H1 (cell line): ENCODE results near the gene ZSWIM7. TPM values are rescaled to one million over a fixed set of nuclear protein-coding genes. Genes with fewer than 3 reads are reported as not detected.

Experiments
- CTCF ChIA-PET: fragments of 300-600 bp; sonication (Branson Sonifier 250); formaldehyde crosslinking; loops from one replicate; lab custom pipeline; 2021; ENCODE audit not compliant: partially characterized antibody; lab: Charles Lee
- POLR2A ChIA-PET: fragments of 300-600 bp; sonication (Branson Sonifier 250); formaldehyde crosslinking; loops from one replicate; lab custom pipeline; 2021; ENCODE audit warnings: inconsistent platforms; ENCODE audit not compliant: partially characterized antibody; lab: Charles Lee
- DNase-seq, 2 experiments: peaks; one replicate each; pipeline versions ENCODE4 v3.0.0 to v3.0.0-alpha.2; 2010 to 2022; ENCODE audit warnings: low spot score in 2 of 2, low read depth in 1 of 2, mixed read lengths in 1 of 2
- FAIRE-seq: peaks from 2 replicates; lab custom pipeline; 2011; peaks lifted over from hg19 to GRCh38; lab: Jason Lieb, UNC
- H2AFZ ChIP-seq: 2 replicates; pipeline ENCODE4 v1.8.1; 2012; ENCODE audit warnings: low read length, inconsistent platforms
- H2AK5ac ChIP-seq: 2 replicates; pipeline ENCODE4 v1.6.1; 2013; ENCODE audit warnings: low read depth, low read length
- H2BK120ac ChIP-seq: replicated peaks from 2 replicates; pipeline ENCODE3; 2013; ENCODE audit warnings: low read depth, low read length, inconsistent platforms
- H2BK12ac ChIP-seq: 2 replicates; pipeline ENCODE4 v1.6.1; 2013; ENCODE audit warnings: low read depth, low read length
- H2BK15ac ChIP-seq: 2 replicates; pipeline ENCODE4 v1.6.1; 2013; ENCODE audit warnings: low read length
- H2BK20ac ChIP-seq: 2 replicates; pipeline ENCODE4 v1.6.1; 2013; ENCODE audit warnings: low read length
- H2BK5ac ChIP-seq: 2 replicates; pipeline ENCODE4 v1.6.1; 2013; ENCODE audit warnings: low read depth, low read length
- H3K14ac ChIP-seq: 2 replicates; pipeline ENCODE4 v1.6.1; 2013; ENCODE audit warnings: inconsistent platforms; ENCODE audit not compliant: insufficient read length
- H3K18ac ChIP-seq: 2 replicates; pipeline ENCODE4 v1.6.1; 2013; ENCODE audit warnings: low read length; ENCODE audit errors: extremely low read depth
- H3K23ac ChIP-seq: 2 replicates; pipeline ENCODE4 v1.6.1; 2013; ENCODE audit warnings: inconsistent platforms; ENCODE audit not compliant: insufficient read length
- H3K23me2 ChIP-seq: 2 replicates; pipeline ENCODE4 v1.6.1; 2013; ENCODE audit warnings: low read depth, low read length
- H3K27ac ChIP-seq: 2 replicates; pipeline ENCODE4 v1.6.1; 2011; ENCODE audit warnings: low read depth, low read length, inconsistent platforms
- H3K27me3 ChIP-seq, 4 experiments: replicated peaks in 1 of 4; 1 replicate in 1 of 4; 2 replicates in 3 of 4; pipeline versions ENCODE4 v1.6.1 to v1.8.1; 2011 to 2013; ENCODE audit warnings: low read length in 3 of 4, mild to moderate bottlenecking in 3 of 4, inconsistent platforms in 2 of 4, mixed read lengths in 2 of 4, moderate library complexity in 1 of 4; ENCODE audit not compliant: control insufficient read depth in 3 of 4, insufficient read depth in 3 of 4; ENCODE audit errors: extremely low read depth in 1 of 4
- H3K36me3 ChIP-seq, 4 experiments: 2 replicates each; pipeline versions ENCODE4 v1.6.1 to v1.8.1; 2011 to 2013; ENCODE audit warnings: mild to moderate bottlenecking in 4 of 4, low read length in 3 of 4, moderate library complexity in 2 of 4, control low read depth in 1 of 4, inconsistent platforms in 1 of 4; ENCODE audit not compliant: insufficient read depth in 4 of 4, control insufficient read depth in 2 of 4
- H3K4ac ChIP-seq: replicated peaks from 2 replicates; pipeline ENCODE3; 2013; ENCODE audit warnings: low read length, low read depth, mixed read lengths, inconsistent platforms; ENCODE audit not compliant: insufficient read length
- H3K4me1 ChIP-seq, 4 experiments: replicated peaks in 1 of 4; 1 replicate in 1 of 4; 2 replicates in 3 of 4; pipeline versions ENCODE4 v1.6.1 to v1.8.1; 2011 to 2013; ENCODE audit warnings: low read length in 3 of 4, inconsistent platforms in 2 of 4, mixed read lengths in 1 of 4; ENCODE audit not compliant: insufficient read depth in 4 of 4, control insufficient read depth in 3 of 4
- H3K4me2 ChIP-seq, 2 experiments: 2 replicates each; pipeline versions ENCODE4 v1.6.1 to v1.8.1; 2011 to 2013; ENCODE audit warnings: low read depth in 2 of 2, low read length in 2 of 2, control low read depth in 1 of 2, inconsistent platforms in 1 of 2, mild to moderate bottlenecking in 1 of 2; ENCODE audit not compliant: insufficient read depth in 1 of 2
- H3K4me3 ChIP-seq, 4 experiments: fragments of 200-600, 300-600 bp in 1 of 4; sonication (generic), shearing (Covaris generic), sonication (Bioruptor Twin) in 1 of 4; 2 replicates each; pipeline versions ENCODE4 v1.5.1 to v1.8.1; 2011 to 2016; ENCODE audit warnings: low read length in 4 of 4, low read depth in 3 of 4, control low read depth in 2 of 4, inconsistent platforms in 2 of 4, mild to moderate bottlenecking in 2 of 4, mixed read lengths in 1 of 4, moderate library complexity in 1 of 4; ENCODE audit not compliant: insufficient read depth in 2 of 4; ENCODE audit errors: extremely low read depth in 1 of 4
- H3K56ac ChIP-seq: replicated peaks from 2 replicates; pipeline ENCODE3; 2013; ENCODE audit warnings: low read depth, mild to moderate bottlenecking, mixed read lengths, low read length, inconsistent platforms; ENCODE audit not compliant: insufficient read length
- H3K79me1 ChIP-seq: 2 replicates; pipeline ENCODE4 v1.6.1; 2013; ENCODE audit warnings: low read depth, low read length, control low read depth
- H3K79me2 ChIP-seq, 2 experiments: 2 replicates each; pipeline versions ENCODE4 v1.6.1 to v1.8.1; 2012 to 2013; ENCODE audit warnings: low read length in 2 of 2, mild to moderate bottlenecking in 2 of 2, inconsistent platforms in 1 of 2; ENCODE audit not compliant: insufficient read depth in 2 of 2, control insufficient read depth in 1 of 2
- H3K9ac ChIP-seq, 4 experiments: replicated peaks in 1 of 4; 1 replicate in 1 of 4; 2 replicates in 3 of 4; pipeline versions ENCODE4 v1.6.1 to v1.8.1; 2011 to 2013; ENCODE audit warnings: low read depth in 3 of 4, low read length in 3 of 4, control low read depth in 2 of 4, mild to moderate bottlenecking in 2 of 4, moderate library complexity in 2 of 4, inconsistent platforms in 1 of 4; ENCODE audit errors: extremely low read depth in 1 of 4
- H3K9me3 ChIP-seq, 2 experiments: 2 replicates each; pipeline versions ENCODE4 v1.6.1 to v1.8.1; 2012 to 2013; ENCODE audit warnings: mild to moderate bottlenecking in 2 of 2, moderate library complexity in 2 of 2, control low read depth in 1 of 2, inconsistent platforms in 1 of 2, low read depth in 1 of 2, low read length in 1 of 2, mixed read lengths in 1 of 2; ENCODE audit not compliant: insufficient read depth in 2 of 2
- H4K20me1 ChIP-seq, 2 experiments: replicated peaks in 1 of 2; 2 replicates each; pipeline versions ENCODE3 to v1.8.1; 2011 to 2013; ENCODE audit warnings: inconsistent platforms in 2 of 2, low read length in 2 of 2, mild to moderate bottlenecking in 1 of 2; ENCODE audit not compliant: insufficient read depth in 2 of 2, control insufficient read depth in 1 of 2
- H4K5ac ChIP-seq: 2 replicates; pipeline ENCODE4 v1.6.1; 2013; ENCODE audit warnings: low read length, low read depth, mixed read lengths, inconsistent platforms; ENCODE audit not compliant: insufficient read length
- H4K8ac ChIP-seq: 2 replicates; pipeline ENCODE4 v1.8.0; 2013; ENCODE audit warnings: mild to moderate bottlenecking, moderate library complexity, low read length, inconsistent platforms; ENCODE audit not compliant: insufficient read depth; ENCODE audit errors: extremely low read depth
- H4K91ac ChIP-seq: replicated peaks from 2 replicates; pipeline ENCODE3; 2013; ENCODE audit warnings: low read length, mixed read lengths, inconsistent platforms; ENCODE audit not compliant: insufficient read length
- ATF2 ChIP-seq: IDR thresholded peaks from 2 replicates; pipeline ENCODE4 v1.6.1; 2012; ENCODE audit warnings: low read length, inconsistent platforms
- GTF2F1 ChIP-seq: IDR thresholded peaks from 2 replicates; pipeline ENCODE4 v1.6.1; 2012; ENCODE audit warnings: low read depth, low read length, improper control_type of control experiment, borderline replicate concordance
- POLR2AphosphoS5 ChIP-seq: IDR thresholded peaks from 2 replicates; pipeline ENCODE4 v1.6.1; 2011; ENCODE audit warnings: low read depth, low read length
- SP4 ChIP-seq: IDR thresholded peaks from 2 replicates; pipeline ENCODE4 v1.6.1; 2012; ENCODE audit warnings: low read length, inconsistent platforms
- TCF12 ChIP-seq: IDR thresholded peaks from 2 replicates; pipeline ENCODE4 v1.6.1; 2011; ENCODE audit warnings: low read depth, mild to moderate bottlenecking, low read length
- WGBS, 2 experiments: shearing (Covaris generic) in 1 of 2; methylation state at CpG; one replicate each; pipeline versions ENCODE4 v1.1.6 to v1.1.7; 2013 to 2015; ENCODE audit warnings: low lambda C conversion rate in 2 of 2, mixed read lengths in 2 of 2, inconsistent platforms in 1 of 2, low coverage in 1 of 2, missing lambda C conversion rate in 1 of 2; ENCODE audit not compliant: insufficient replicate concordance in 2 of 2, insufficient coverage in 1 of 2, insufficient read length in 1 of 2; ENCODE audit errors: extremely low coverage in 1 of 2, missing lambda C conversion rate in 1 of 2; 5-methylcytosine and 5-hydroxymethylcytosine counted together
- polyA plus RNA-seq, 7 experiments: library from polyadenylated mRNA; depleted of rRNA in 3 of 7; stranded (reverse) in 5 of 7; unstranded in 2 of 7; fragments of >200 nt in 5 of 7; fragments of 200-250 nt in 2 of 7; gene quantifications; 1 replicate in 5 of 7; 2 replicates in 1 of 7; 4 replicates in 1 of 7; pipeline versions ENCODE4 v1.2.1 to v1.2.3, GENCODE V29; 2011 to 2013; ENCODE audit warnings: missing spikeins in 2 of 7, mixed read lengths in 2 of 7
- total RNA-seq: library from RNA; stranded (reverse); fragmentation: NEBNext Ultra II Directional; extraction: Animal tissue kit (Norgen Biotek cat#: 25700); gene quantifications from 2 replicates; pipeline ENCODE4 v1.2.1, GENCODE V29; 2021

The ZSWIM7 gene
- total and polyA plus RNA-seq, 2 of the 8 experiments (the other 6 are each of a cell fraction or from before 2014, with no cell fraction given) = 39.3 to 57.7 TPM

- POLR2A ChIA-PET = interaction anchor here (1.0 to 2.2 kb wide), 2 partner anchors 8 to 10 kb away, joined by 3 to 5 read pairs; no protein-coding TSS in a partner anchor
- Histone ChIP-seq H3K18ac (no peak overlapping the region), H4K8ac (no peak overlapping the region), H4K20me1 (peaks cover 4 to 5% of the 10 kb centered on the region in 2 experiments), H3K4me2 (no peak overlapping the region), H2AFZ (no peak overlapping the region), H3K4me3 (no peak overlapping the region), H2BK120ac (no peak overlapping the region), H3K27ac (no peak overlapping the region), H4K91ac (no peak overlapping the region), H3K27me3 (no peaks in the 10 kb centered on the region), H3K56ac (no peak overlapping the region), H3K23ac (no peak overlapping the region), H2BK15ac (no peak overlapping the region), H3K36me3 (peaks cover 5 to 88% (median 59%) of the 10 kb centered on the region in 4 experiments), H2BK5ac (no peak overlapping the region), H2BK20ac (no peak overlapping the region), H3K23me2 (no peaks in the 10 kb centered on the region), H4K5ac (no peak overlapping the region), H2AK5ac (no peak overlapping the region), H3K79me2 (peaks cover 0 to 6% of the 10 kb centered on the region in 2 experiments; a peak in 1 of 4 replicates), H2BK12ac (no peak overlapping the region), H3K9me3 (no peaks in the 10 kb centered on the region), H3K79me1 (no peaks in the 10 kb centered on the region; the same call in 1 of the 2 replicates), H3K14ac (no peak overlapping the region), H3K4ac (no peak overlapping the region), H3K9ac (no peak overlapping the region), H3K4me1 (no peaks in the 10 kb centered on the region)
- 91% methylated on average over 5 of the region's 5 CpGs; no CpG with 5 or more reads in 1 of the 2 experiments for WGBS, 2 experiments
- CTCF ChIA-PET = no interaction called here
- DNase-seq (no peak), FAIRE-seq (no peak)
- no peak for TF ChIP-seq ATF2
- no peak for TF ChIP-seq POLR2AphosphoS5
- TF ChIP-seq SP4 = no peak
- TF ChIP-seq TCF12 = no peak
- TF ChIP-seq GTF2F1 = no peak
These were observed 28.4 kb upstream of the ZSWIM7 start for GRCh38 chr17:16027708-16028584.
